H9 (cell line): ENCODE data around the gene PAQR9. TPM values are rescaled to one million over a fixed set of nuclear protein-coding genes. Genes with fewer than 3 reads are reported as not detected.

Source experiments
- DNase-seq: peaks from one replicate; pipeline ENCODE4 v3.0.0-alpha.2; 2017
- H2AFZ ChIP-seq: one replicate; pipeline ENCODE4 v1.6.1; 2013; ENCODE audit warnings: mild to moderate bottlenecking, low read length, control low read depth, moderate library complexity
- H2AK5ac ChIP-seq: 2 replicates; pipeline ENCODE4 v1.6.1; 2013; ENCODE audit warnings: low read length, control low read depth, mixed read lengths; ENCODE audit not compliant: insufficient read length
- H2BK120ac ChIP-seq: one replicate; pipeline ENCODE4 v1.6.1; 2013; ENCODE audit warnings: low read depth, mild to moderate bottlenecking, low read length, control low read depth, inconsistent platforms; ENCODE audit not compliant: poor library complexity, severe bottlenecking
- H2BK12ac ChIP-seq: 2 replicates; pipeline ENCODE4 v1.6.1; 2013; ENCODE audit warnings: low read length, control low read depth, mixed read lengths, low read depth; ENCODE audit not compliant: insufficient read length
- H2BK15ac ChIP-seq: 2 replicates; pipeline ENCODE4 v1.6.1; 2013; ENCODE audit warnings: low read depth, low read length, control low read depth
- H2BK20ac ChIP-seq: one replicate; pipeline ENCODE4 v1.6.1; 2013; ENCODE audit warnings: low read depth, mild to moderate bottlenecking, low read length, control low read depth, inconsistent platforms; ENCODE audit not compliant: poor library complexity, severe bottlenecking
- H2BK5ac ChIP-seq: 2 replicates; pipeline ENCODE4 v1.6.1; 2013; ENCODE audit warnings: low read length, control low read depth, mixed read lengths; ENCODE audit not compliant: insufficient read length
- H3K14ac ChIP-seq: 2 replicates; pipeline ENCODE4 v1.6.1; 2013; ENCODE audit warnings: low read length, control low read depth; ENCODE audit not compliant: insufficient read depth
- H3K18ac ChIP-seq: 2 replicates; pipeline ENCODE4 v1.6.1; 2013; ENCODE audit warnings: low read depth, mild to moderate bottlenecking, mixed read lengths, low read length, control low read depth; ENCODE audit not compliant: insufficient read length
- H3K23ac ChIP-seq: 2 replicates; pipeline ENCODE4 v1.6.1; 2013; ENCODE audit warnings: low read length, control low read depth, mixed read lengths, low read depth; ENCODE audit not compliant: insufficient read length
- H3K23me2 ChIP-seq: 2 replicates; pipeline ENCODE4 v1.6.1; 2013; ENCODE audit warnings: low read depth, mild to moderate bottlenecking, mixed read lengths, low read length, control low read depth; ENCODE audit not compliant: insufficient read length, poor library complexity, severe bottlenecking
- H3K27ac ChIP-seq: 2 replicates; pipeline ENCODE4 v1.5.1; 2013; ENCODE audit warnings: low read length, control low read depth, mixed read lengths, low read depth; ENCODE audit not compliant: insufficient read length
- H3K27me3 ChIP-seq: 2 replicates; pipeline ENCODE4 v1.6.1; 2013; ENCODE audit warnings: low read length, control low read depth, inconsistent platforms; ENCODE audit not compliant: insufficient read depth
- H3K4ac ChIP-seq: 2 replicates; pipeline ENCODE4 v1.6.1; 2013; ENCODE audit warnings: low read depth, mild to moderate bottlenecking, control low read depth, inconsistent platforms, low read length, moderate library complexity
- H3K4me1 ChIP-seq: 2 replicates; pipeline ENCODE4 v1.6.1; 2013; ENCODE audit warnings: low read length, control low read depth, inconsistent platforms; ENCODE audit not compliant: insufficient read depth
- H3K4me2 ChIP-seq: 2 replicates; pipeline ENCODE4 v1.6.1; 2013; ENCODE audit warnings: low read length, control low read depth, mixed read lengths; ENCODE audit not compliant: insufficient read length, insufficient read depth
- H3K56ac ChIP-seq: 2 replicates; pipeline ENCODE4 v1.6.1; 2013; ENCODE audit warnings: low read depth, mild to moderate bottlenecking, mixed read lengths, low read length, control low read depth; ENCODE audit not compliant: insufficient read length
- H3K79me1 ChIP-seq: 2 replicates; pipeline ENCODE4 v1.6.1; 2013; ENCODE audit warnings: low read depth, mild to moderate bottlenecking, moderate library complexity, low read length, control low read depth, inconsistent platforms; ENCODE audit not compliant: insufficient read depth, poor library complexity, severe bottlenecking
- H3K79me2 ChIP-seq: 2 replicates; pipeline ENCODE4 v1.6.1; 2013; ENCODE audit warnings: low read length, control low read depth, inconsistent platforms; ENCODE audit not compliant: insufficient read depth
- H3K9ac ChIP-seq: 2 replicates; pipeline ENCODE4 v1.6.1; 2013; ENCODE audit warnings: low read length, control low read depth, mixed read lengths; ENCODE audit not compliant: insufficient read length; ENCODE audit errors: extremely low read depth
- H3K9me3 ChIP-seq: one replicate; pipeline ENCODE4 v1.6.1; 2013; ENCODE audit warnings: low read depth, low read length, inconsistent platforms; ENCODE audit not compliant: control insufficient read depth
- H3T11ph ChIP-seq: one replicate; pipeline ENCODE4 v1.6.1; 2013; ENCODE audit warnings: mild to moderate bottlenecking, low read length, control low read depth, inconsistent platforms
- H4K20me1 ChIP-seq: one replicate; pipeline ENCODE4 v1.6.1; 2013; ENCODE audit not compliant: control insufficient read depth, insufficient read length, insufficient read depth
- H4K5ac ChIP-seq: 2 replicates; pipeline ENCODE4 v1.6.1; 2013; ENCODE audit warnings: low read depth, mild to moderate bottlenecking, mixed read lengths, low read length, control low read depth; ENCODE audit not compliant: insufficient read length
- H4K8ac ChIP-seq: replicated peaks from 2 replicates; pipeline ENCODE4 v1.6.1; 2013; ENCODE audit warnings: low read length, control low read depth, mixed read lengths, low read depth; ENCODE audit not compliant: insufficient read length
- H4K91ac ChIP-seq: 2 replicates; pipeline ENCODE4 v1.6.1; 2013; ENCODE audit warnings: low read depth, mild to moderate bottlenecking, moderate library complexity, mixed read lengths, low read length, control low read depth; ENCODE audit not compliant: insufficient read length
- H3K27ac Mint-ChIP-seq, 3 experiments: 2 replicates in 2 of 3; 3 replicates in 1 of 3; pipeline ENCODE4 v1.8.0; 2020 to 2021; ENCODE audit warnings: mixed read lengths in 3 of 3, mild to moderate bottlenecking in 1 of 3, moderate library complexity in 1 of 3
- H3K27me3 Mint-ChIP-seq: 2 replicates; pipeline ENCODE4 v1.8.0; 2021; ENCODE audit warnings: low read depth, mild to moderate bottlenecking, moderate library complexity, mixed read lengths
- H3K36me3 Mint-ChIP-seq, 3 experiments: 2 replicates in 2 of 3; 3 replicates in 1 of 3; pipeline ENCODE4 v1.8.0; 2020 to 2021; ENCODE audit warnings: low read depth in 3 of 3, mixed read lengths in 3 of 3; ENCODE audit not compliant: insufficient read depth in 1 of 3
- H3K4me1 Mint-ChIP-seq, 2 experiments: 2 replicates each; pipeline ENCODE4 v1.8.0; 2020; ENCODE audit warnings: mixed read lengths in 2 of 2
- H3K4me3 Mint-ChIP-seq, 2 experiments: 2 replicates in 1 of 2; 3 replicates in 1 of 2; pipeline ENCODE4 v1.8.0; 2020 to 2021; ENCODE audit warnings: mild to moderate bottlenecking in 2 of 2, mixed read lengths in 2 of 2, moderate library complexity in 1 of 2
- H3K9me3 Mint-ChIP-seq, 2 experiments: 2 replicates in 1 of 2; 3 replicates in 1 of 2; pipeline ENCODE4 v1.8.0; 2020; ENCODE audit warnings: mild to moderate bottlenecking in 2 of 2, mixed read lengths in 2 of 2, moderate library complexity in 1 of 2
- CTCF ChIP-seq: fragments of 200-600 bp; sonication (generic); conservative IDR thresholded peaks from 3 replicates; pipeline ENCODE4 v1.8.0; 2021; ENCODE audit warnings: antibody characterized with exemption, mild to moderate bottlenecking
- total RNA-seq: library from RNA; stranded (reverse); gene quantifications from 2 replicates; pipeline ENCODE4 v1.2.1, GENCODE V29; 2021

The PAQR9 gene
- total RNA-seq, 1 experiment from 2014 or later, result 2.3 TPM

- no peaks in the 10 kb centered on the region for H3K23me2 ChIP-seq
- H3K23ac ChIP-seq, result no peak overlapping the region
- no peak overlapping the region for H3K4me2 ChIP-seq
- no peak overlapping the region for H4K5ac ChIP-seq
- H3K56ac ChIP-seq, result no peak overlapping the region
- H3K4me1 ChIP-seq, result no peaks in the 10 kb centered on the region
- H2BK5ac ChIP-seq, result no peak overlapping the region
- no peak overlapping the region for H3T11ph ChIP-seq
- no peak overlapping the region for H2BK120ac ChIP-seq
- H4K8ac ChIP-seq, result no peak overlapping the region
- Mint-ChIP-seq H3K4me3 (no peak overlapping the region), H3K4me1 (peaks cover 0 to 5% of the 10 kb centered on the region in 2 experiments; a peak in 2 of 4 replicates), H3K9me3 (peaks cover 0 to 2% of the 10 kb centered on the region in 2 experiments; a peak in 2 of 5 replicates), H3K36me3 (no peaks in the 10 kb centered on the region), H3K27me3 (peaks cover 5% of the 10 kb centered on the region; the same call in 1 of the 2 replicates), H3K27ac (no peak overlapping the region)
- H4K91ac ChIP-seq, result no peak overlapping the region
- no peak overlapping the region for H3K9ac ChIP-seq
- no peak overlapping the region for H3K4ac ChIP-seq
- no peaks in the 10 kb centered on the region for H3K79me1 ChIP-seq
- no peak overlapping the region for H2BK20ac ChIP-seq
- H2AK5ac ChIP-seq, result no peak overlapping the region
- H3K9me3 ChIP-seq, result no peaks in the 10 kb centered on the region
- H2BK12ac ChIP-seq, result no peak overlapping the region
- DNase-seq, result no peak
- no peak overlapping the region for H3K27ac ChIP-seq
- no peak overlapping the region for H3K18ac ChIP-seq
- no peaks in the 10 kb centered on the region for H4K20me1 ChIP-seq
- TF ChIP-seq CTCF, result no peak
- H2BK15ac ChIP-seq, result no peak overlapping the region
- no peaks in the 10 kb centered on the region for H3K27me3 ChIP-seq
- no peaks in the 10 kb centered on the region for H3K79me2 ChIP-seq
- no peak overlapping the region for H2AFZ ChIP-seq
- no peak overlapping the region for H3K14ac ChIP-seq
Observed at GRCh38 chr3:142943870-142944269, 19.6 kb downstream of the PAQR9 start.
